SK-N-SH (cell line): ENCODE data around the gene RPL10. TPM values are rescaled to one million over a fixed set of nuclear protein-coding genes. Genes with fewer than 3 reads are reported as not detected.
A peak's percentile ranks its signal among the peaks of the same experiment; 100 is the strongest.
"Not testable (repeated sequence)": the region's sequence is repeated elsewhere in the genome, so short reads cannot be mapped to it uniquely, and the experiment has no call there.

ENCODE experiments used
- CTCF ChIA-PET: fragments of 300-600, 350-600 bp; formaldehyde crosslinking; extraction: SDS; loops from one replicate; lab custom pipeline; 2021; lab: Yijun Ruan, JAX
- POLR2A ChIA-PET: fragments of 350-600 bp; sonication (Branson Sonifier 250); formaldehyde crosslinking; extraction: SDS; loops from one replicate; lab custom pipeline; 2020; ENCODE audit warnings: antibody characterized with exemption, inconsistent platforms; lab: Yijun Ruan, JAX
- DNase-seq: peaks from one replicate; pipeline ENCODE4 v3.0.0; 2012
- H2AFZ ChIP-seq: fragments of 200-600 bp; sonication (generic); 2 replicates; pipeline ENCODE4 v1.8.1; 2016; ENCODE audit warnings: antibody characterized with exemption, mild to moderate bottlenecking, low read depth
- H3F3A ChIP-seq: fragments of 200-600 bp; sonication (generic); replicated peaks from 2 replicates; pipeline ENCODE3; 2016; ENCODE audit warnings: antibody characterized with exemption, mild to moderate bottlenecking; ENCODE audit not compliant: insufficient read depth
- H3K27ac ChIP-seq, 2 experiments: fragments of 200-500 bp in 1 of 2; fragments of 200-600 bp in 1 of 2; sonication (Bioruptor generic) in 1 of 2; sonication (generic), shearing (Covaris generic) in 1 of 2; 2 replicates each; pipeline versions ENCODE4 v1.5.1 to v1.6.1; 2014 to 2016; ENCODE audit warnings: low read depth in 2 of 2, inconsistent platforms in 1 of 2, low read length in 1 of 2, mild to moderate bottlenecking in 1 of 2, mixed read lengths in 1 of 2
- H3K27me3 ChIP-seq: fragments of 200-600 bp; sonication (generic), shearing (Covaris generic); 2 replicates; pipeline ENCODE4 v1.6.1; 2016; ENCODE audit warnings: mixed run types; ENCODE audit not compliant: insufficient read depth
- H3K36me3 ChIP-seq, 2 experiments: fragments of 200-500 bp in 1 of 2; fragments of 200-600 bp in 1 of 2; sonication (Bioruptor generic) in 1 of 2; sonication (generic) in 1 of 2; replicated peaks in 1 of 2; 2 replicates each; pipeline versions ENCODE3 to v1.5.1; 2014 to 2016; ENCODE audit warnings: low read length in 1 of 2, mild to moderate bottlenecking in 1 of 2; ENCODE audit not compliant: insufficient read depth in 2 of 2, control insufficient read depth in 1 of 2
- H3K4me1 ChIP-seq, 2 experiments: fragments of 200-500 bp in 1 of 2; fragments of 200-600 bp in 1 of 2; sonication (Bioruptor generic) in 1 of 2; sonication (generic), shearing (Covaris generic) in 1 of 2; 2 replicates each; pipeline versions ENCODE4 v1.5.1 to v1.6.1; 2014 to 2016; ENCODE audit warnings: low read depth in 1 of 2, low read length in 1 of 2, mixed run types in 1 of 2; ENCODE audit not compliant: insufficient read depth in 2 of 2, control insufficient read depth in 1 of 2
- H3K4me2 ChIP-seq: fragments of 200-600 bp; sonication (generic), shearing (Covaris generic); 2 replicates; pipeline ENCODE4 v1.6.1; 2017; ENCODE audit warnings: mixed run types
- H3K4me3 ChIP-seq, 2 experiments: fragments of 200-500 bp in 1 of 2; fragments of 200-600 bp in 1 of 2; sonication (Bioruptor generic) in 1 of 2; sonication (generic), shearing (Covaris generic) in 1 of 2; 2 replicates each; pipeline versions ENCODE4 v1.5.1 to v1.8.1; 2014 to 2016; ENCODE audit warnings: low read depth in 2 of 2, inconsistent platforms in 1 of 2, low read length in 1 of 2, mild to moderate bottlenecking in 1 of 2, mixed read lengths in 1 of 2, moderate library complexity in 1 of 2
- H3K79me2 ChIP-seq: fragments of 200-600 bp; sonication (generic); 2 replicates; pipeline ENCODE4 v1.8.1; 2017; ENCODE audit warnings: mild to moderate bottlenecking; ENCODE audit not compliant: insufficient read depth
- H3K9ac ChIP-seq: fragments of 200-600 bp; sonication (generic); 2 replicates; pipeline ENCODE4 v1.6.1; 2017; ENCODE audit warnings: mixed run types
- H3K9me2 ChIP-seq: fragments of 200-600 bp; sonication (generic); 2 replicates; pipeline ENCODE4 v1.6.1; 2017; ENCODE audit warnings: mixed run types
- H3K9me3 ChIP-seq: fragments of 200-600 bp; sonication (generic); 2 replicates; pipeline ENCODE4 v1.6.1; 2017; ENCODE audit warnings: mixed run types, mild to moderate bottlenecking, moderate library complexity
- H4K20me1 ChIP-seq: fragments of 200-600 bp; sonication (generic); 2 replicates; pipeline ENCODE4 v1.6.1; 2017; ENCODE audit warnings: mild to moderate bottlenecking, mixed run types; ENCODE audit not compliant: insufficient read depth
- GATA2 ChIP-seq: sonication (generic); formaldehyde crosslinking; IDR thresholded peaks from 2 replicates; pipeline ENCODE4 v1.5.0; 2020; ENCODE audit warnings: mild to moderate bottlenecking, missing genetic modification reagents
- MEF2A ChIP-seq: IDR thresholded peaks from 2 replicates; pipeline ENCODE4 v1.4.0; 2012; ENCODE audit warnings: low read depth, borderline replicate concordance
- MXI1 ChIP-seq: IDR thresholded peaks from 2 replicates; pipeline ENCODE4 v1.6.1; 2012; ENCODE audit warnings: mild to moderate bottlenecking, low read depth, low read length, improper control_type of control experiment
- POLR2AphosphoS5 ChIP-seq: IDR thresholded peaks from 2 replicates; pipeline ENCODE4 v1.6.1; 2012; ENCODE audit warnings: low read depth, low read length
- SIN3A ChIP-seq: IDR thresholded peaks from 2 replicates; pipeline ENCODE4 v1.6.1; 2012; ENCODE audit warnings: low read depth, mild to moderate bottlenecking, low read length, moderate library complexity, borderline replicate concordance
- TEAD4 ChIP-seq: IDR thresholded peaks from 2 replicates; pipeline ENCODE4 v1.4.0; 2012; ENCODE audit warnings: mild to moderate bottlenecking, borderline replicate concordance; ENCODE audit not compliant: insufficient read depth
- YY1 ChIP-seq: IDR thresholded peaks from 2 replicates; pipeline ENCODE4 v1.4.0; 2012; ENCODE audit warnings: low read depth, mild to moderate bottlenecking
- WGBS: methylation state at CpG from one replicate; pipeline ENCODE4 v1.1.6; 2017; ENCODE audit warnings: low lambda C conversion rate; 5-methylcytosine and 5-hydroxymethylcytosine counted together
- polyA plus RNA-seq, 3 experiments: library from polyadenylated mRNA; depleted of rRNA; stranded (reverse); fragments of >200 nt; gene quantifications; 2 replicates each; pipeline ENCODE4 v1.2.3, GENCODE V29; 2012
- TF ChIP-seq, protein P1 (sequence below): IDR thresholded peaks from 2 replicates; pipeline ENCODE4; 2012

Gene RPL10
- polyA plus RNA-seq, 1 of the 3 experiments (the other 2 are of a cell fraction) = 4,562 TPM

DNA sequence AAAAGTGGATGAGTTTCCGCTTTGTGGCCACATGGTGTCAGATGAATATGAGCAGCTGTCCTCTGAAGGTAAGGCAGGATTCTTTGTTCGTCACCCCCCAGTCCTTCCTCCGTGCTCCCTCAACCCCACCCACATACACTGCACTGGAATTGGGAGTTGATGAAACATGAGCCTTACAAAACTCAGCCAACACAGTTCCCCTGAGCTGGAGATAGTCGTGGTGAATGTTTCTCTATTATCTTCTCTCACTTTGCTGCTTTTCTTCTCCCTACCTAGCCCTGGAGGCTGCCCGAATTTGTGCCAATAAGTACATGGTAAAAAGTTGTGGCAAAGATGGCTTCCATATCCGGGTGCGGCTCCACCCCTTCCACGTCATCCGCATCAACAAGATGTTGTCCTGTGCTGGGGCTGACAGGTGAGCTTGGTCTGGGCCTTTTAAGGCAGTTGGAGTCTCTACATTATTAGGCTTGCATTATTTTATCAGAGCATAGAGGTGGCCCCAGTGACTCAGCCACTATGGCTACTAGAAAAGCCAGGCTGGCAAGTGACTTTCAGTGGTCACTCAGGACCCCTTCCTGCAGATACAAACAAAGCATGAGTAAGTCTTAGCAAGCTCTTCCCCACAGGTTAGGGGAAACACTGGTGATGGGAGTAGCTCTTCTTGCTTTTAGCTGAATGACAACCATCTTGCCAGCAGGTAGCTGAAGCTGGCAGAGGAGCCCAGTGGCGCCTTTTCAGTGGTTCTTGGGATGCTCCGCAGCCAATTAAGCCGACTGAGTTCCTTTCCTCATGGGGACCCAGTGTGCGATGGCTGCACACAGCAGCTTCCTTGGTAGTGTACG, 1.6 kb downstream of the RPL10 start:
- peak; percentile 52; the same call in 1 of the 2 replicates for TF ChIP-seq YY1
- no peak for TF ChIP-seq MEF2A
- no peak for TF ChIP-seq POLR2AphosphoS5
- peaks cover 16 to 18% of the 10 kb centered on the region in 2 experiments for H3K36me3 ChIP-seq
- POLR2A ChIA-PET = interaction anchor here (1.0 to 3.3 kb wide), 8 partner anchors 11 to 133 kb away, joined by 3 to 25 read pairs (median 6); partner anchors contain the start of genes DNASE1L1, LAGE3, TAFAZZIN and UBL4A
- no peaks in the 10 kb centered on the region for H3K27me3 ChIP-seq
- peaks cover 41% of the 10 kb centered on the region for H3F3A ChIP-seq
- no peaks in the 10 kb centered on the region for H3K9me2 ChIP-seq
- peaks cover 0 to 6% of the 10 kb centered on the region in 2 experiments; a peak in 1 of 4 replicates for H3K4me1 ChIP-seq
- H3K9ac ChIP-seq = peak overlapping the region; percentile 100
- H3K4me2 ChIP-seq = peak overlapping the region; percentile 77
- WGBS = 12% methylated on average over 9 of the region's 14 CpGs
- H4K20me1 ChIP-seq = peaks cover 34% of the 10 kb centered on the region
- CTCF ChIA-PET = interaction anchor here (0.6 to 2.5 kb wide), 9 partner anchors 10 to 134 kb away, joined by 3 to 7 read pairs (median 3); partner anchors contain the start of genes DNASE1L1 and UBL4A
- H3K79me2 ChIP-seq = peaks cover 22% of the 10 kb centered on the region
- no peak for DNase-seq
- H3K4me3 ChIP-seq = peak overlapping the region; percentile 81
- no peak overlapping the region for H2AFZ ChIP-seq
- H3K27ac ChIP-seq = peak overlapping the region; percentile 95 to 96
- H3K9me3 ChIP-seq = no peaks in the 10 kb centered on the region

DNA sequence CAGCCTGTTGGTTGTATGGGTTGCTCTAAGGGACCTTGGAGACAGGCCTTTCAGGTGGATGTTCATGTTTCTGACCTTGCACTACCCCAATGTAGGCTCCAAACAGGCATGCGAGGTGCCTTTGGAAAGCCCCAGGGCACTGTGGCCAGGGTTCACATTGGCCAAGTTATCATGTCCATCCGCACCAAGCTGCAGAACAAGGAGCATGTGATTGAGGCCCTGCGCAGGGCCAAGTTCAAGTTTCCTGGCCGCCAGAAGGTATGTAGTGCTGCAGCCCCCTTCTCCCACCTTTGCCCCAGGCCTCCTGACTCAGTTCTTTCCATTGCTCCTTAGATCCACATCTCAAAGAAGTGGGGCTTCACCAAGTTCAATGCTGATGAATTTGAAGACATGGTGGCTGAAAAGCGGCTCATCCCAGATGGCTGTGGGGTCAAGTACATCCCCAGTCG, 2.2 kb downstream of the RPL10 start:
- H4K20me1 ChIP-seq = peaks cover 34% of the 10 kb centered on the region
- H3K36me3 ChIP-seq = peaks cover 16 to 18% of the 10 kb centered on the region in 2 experiments
- H3K79me2 ChIP-seq = peaks cover 22% of the 10 kb centered on the region
- ChIA-PET CTCF (interaction anchor here (1.0 to 1.1 kb wide), 2 partner anchors 9 to 19 kb away, joined by 3 to 5 read pairs; partner anchors contain the start of gene DNASE1L1), POLR2A (interaction anchor here (1.0 to 3.3 kb wide), 4 partner anchors 11 to 127 kb away, joined by 3 to 25 read pairs (median 5); partner anchors contain the start of genes DNASE1L1, TAFAZZIN and UBL4A)
- H3F3A ChIP-seq = peaks cover 41% of the 10 kb centered on the region
- H2AFZ ChIP-seq, H3K9me2 ChIP-seq, H3K27me3 ChIP-seq, H3K4me1 ChIP-seq, DNase-seq, H3K9me3 ChIP-seq: not testable (repeated sequence)
- peak overlapping the region; percentile 100; the same call in 1 of the 2 replicates for H3K9ac ChIP-seq
- peak overlapping the region; percentile 81 for H3K4me3 ChIP-seq
- WGBS = 40% methylated on average over 3 of the region's 6 CpGs
- peak overlapping the region in 1 of 2 experiments; percentile 96; a peak in 2 of 4 replicates for H3K27ac ChIP-seq
- peak overlapping the region; percentile 77 for H3K4me2 ChIP-seq

DNA sequence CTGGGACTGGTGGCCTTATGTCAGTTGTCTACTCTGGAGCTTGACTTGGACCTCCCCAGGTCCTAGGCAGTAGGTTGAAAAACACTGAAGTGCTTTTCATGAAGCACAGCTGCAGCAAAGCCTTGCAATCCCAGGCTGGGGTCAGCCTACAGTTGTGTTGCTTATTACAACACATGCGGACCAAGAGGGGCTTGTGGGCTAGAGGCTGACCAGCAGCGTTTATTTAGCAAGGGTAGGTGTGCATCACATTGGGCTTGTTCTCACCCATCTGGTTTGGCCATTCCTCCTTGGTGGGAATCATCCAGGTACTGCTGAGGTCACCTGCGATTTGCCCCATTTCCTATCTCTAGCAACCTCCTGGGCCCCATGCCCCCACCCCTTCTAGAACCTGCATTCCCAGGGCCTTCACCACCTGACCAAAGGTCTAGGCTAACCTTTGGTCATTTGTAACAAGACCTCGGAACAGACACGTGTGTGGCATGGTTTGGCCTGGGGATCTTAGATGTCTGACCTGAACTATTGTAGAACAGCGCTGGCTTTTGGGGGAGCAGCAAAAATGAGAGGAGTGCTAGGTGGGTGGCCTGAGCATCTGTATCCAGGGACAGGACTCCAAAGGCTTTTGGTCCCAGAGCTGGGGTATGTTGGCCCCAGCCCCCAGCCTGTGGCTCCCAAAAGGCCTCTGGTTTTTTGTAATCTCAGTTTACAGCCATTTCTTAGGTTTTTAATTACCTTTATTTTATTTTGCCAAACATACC, 3.0 kb downstream of the RPL10 start:
- Histone ChIP-seq H3K4me1 (peaks cover 0 to 6% of the 10 kb centered on the region in 2 experiments; a peak in 1 of 4 replicates), H4K20me1 (peaks cover 34% of the 10 kb centered on the region), H2AFZ (no peak overlapping the region), H3F3A (peaks cover 41% of the 10 kb centered on the region), H3K27ac (peak overlapping the region in 1 of 2 experiments; percentile 96; a peak in 1 of 4 replicates)
- CTCF ChIA-PET = interaction anchor here (0.7 kb wide), 1 partner anchor 19 kb away, joined by 3 read pairs; no protein-coding TSS in a partner anchor
- TF ChIP-seq GATA2 (no peak), TEAD4 (no peak), SIN3A (peak; percentile 71; the same call in 1 of the 2 replicates), MXI1 (no peak)
- TF ChIP-seq, protein P1, sequence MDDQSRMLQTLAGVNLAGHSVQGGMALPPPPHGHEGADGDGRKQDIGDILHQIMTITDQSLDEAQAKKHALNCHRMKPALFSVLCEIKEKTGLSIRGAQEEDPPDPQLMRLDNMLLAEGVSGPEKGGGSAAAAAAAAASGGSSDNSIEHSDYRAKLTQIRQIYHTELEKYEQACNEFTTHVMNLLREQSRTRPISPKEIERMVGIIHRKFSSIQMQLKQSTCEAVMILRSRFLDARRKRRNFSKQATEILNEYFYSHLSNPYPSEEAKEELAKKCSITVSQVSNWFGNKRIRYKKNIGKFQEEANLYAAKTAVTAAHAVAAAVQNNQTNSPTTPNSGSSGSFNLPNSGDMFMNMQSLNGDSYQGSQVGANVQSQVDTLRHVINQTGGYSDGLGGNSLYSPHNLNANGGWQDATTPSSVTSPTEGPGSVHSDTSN = peak; percentile 29
- TF ChIP-seq, all 33 proteins: peak for 2
- POLR2A ChIA-PET = interaction anchor here (1.0 to 3.3 kb wide), 4 partner anchors 10 to 85 kb away, joined by 3 to 25 read pairs (median 5); partner anchors contain the start of genes DNASE1L1, TAFAZZIN and UBL4A
- 26% methylated on average over 6 of the region's 6 CpGs for WGBS
- Histone ChIP-seq H3K36me3 (peaks cover 16 to 18% of the 10 kb centered on the region in 2 experiments), H3K4me3 (no peak overlapping the region), H3K27me3 (no peaks in the 10 kb centered on the region), H3K9me3 (no peaks in the 10 kb centered on the region), H3K9me2 (no peaks in the 10 kb centered on the region), H3K79me2 (peaks cover 22% of the 10 kb centered on the region), H3K9ac (no peak overlapping the region), H3K4me2 (no peak overlapping the region)
- DNase-seq = no peak
